Osteocyte (in vitro differentiated cells): ENCODE data around the gene FBXO46. TPM values are rescaled to one million over a fixed set of nuclear protein-coding genes. Genes with fewer than 3 reads are reported as not detected.

Experiments
- DNase-seq: peaks from one replicate; pipeline ENCODE4 v3.0.0; 2021; ENCODE audit warnings: mixed read lengths; ENCODE audit not compliant: unreplicated experiment; ENCODE audit errors: extremely low spot score
- H3K27ac Mint-ChIP-seq: one replicate; pipeline ENCODE4 v1.8.0; 2021; ENCODE audit warnings: mild to moderate bottlenecking, mixed read lengths; ENCODE audit not compliant: unreplicated experiment
- H3K27me3 Mint-ChIP-seq: one replicate; pipeline ENCODE4 v1.8.0; 2021; ENCODE audit warnings: mixed read lengths; ENCODE audit not compliant: unreplicated experiment
- H3K36me3 Mint-ChIP-seq: one replicate; pipeline ENCODE4 v1.8.0; 2021; ENCODE audit warnings: mixed read lengths; ENCODE audit not compliant: unreplicated experiment
- H3K4me1 Mint-ChIP-seq: one replicate; pipeline ENCODE4 v1.8.0; 2021; ENCODE audit warnings: mixed read lengths; ENCODE audit not compliant: unreplicated experiment
- H3K4me3 Mint-ChIP-seq: one replicate; pipeline ENCODE4 v1.8.0; 2021; ENCODE audit warnings: mild to moderate bottlenecking, moderate library complexity, mixed read lengths; ENCODE audit not compliant: unreplicated experiment
- H3K9me3 Mint-ChIP-seq: one replicate; pipeline ENCODE4 v1.8.0; 2021; ENCODE audit warnings: mixed read lengths; ENCODE audit not compliant: unreplicated experiment
- CTCF ChIP-seq: fragments of 200-600 bp; sonication (generic); IDR thresholded peaks from 2 replicates; pipeline ENCODE4 v1.5.0; 2021; ENCODE audit warnings: antibody characterized with exemption, mild to moderate bottlenecking, moderate library complexity
- long read RNA-seq: library from polyadenylated mRNA; unstranded; transcript quantifications from one replicate; pipeline ENCODE4 v2.0.0, GENCODE V29; 2021
- total RNA-seq: library from RNA; stranded (reverse); gene quantifications from 2 replicates; pipeline ENCODE4 v1.2.1, GENCODE V29; 2021

The FBXO46 gene, protein sequence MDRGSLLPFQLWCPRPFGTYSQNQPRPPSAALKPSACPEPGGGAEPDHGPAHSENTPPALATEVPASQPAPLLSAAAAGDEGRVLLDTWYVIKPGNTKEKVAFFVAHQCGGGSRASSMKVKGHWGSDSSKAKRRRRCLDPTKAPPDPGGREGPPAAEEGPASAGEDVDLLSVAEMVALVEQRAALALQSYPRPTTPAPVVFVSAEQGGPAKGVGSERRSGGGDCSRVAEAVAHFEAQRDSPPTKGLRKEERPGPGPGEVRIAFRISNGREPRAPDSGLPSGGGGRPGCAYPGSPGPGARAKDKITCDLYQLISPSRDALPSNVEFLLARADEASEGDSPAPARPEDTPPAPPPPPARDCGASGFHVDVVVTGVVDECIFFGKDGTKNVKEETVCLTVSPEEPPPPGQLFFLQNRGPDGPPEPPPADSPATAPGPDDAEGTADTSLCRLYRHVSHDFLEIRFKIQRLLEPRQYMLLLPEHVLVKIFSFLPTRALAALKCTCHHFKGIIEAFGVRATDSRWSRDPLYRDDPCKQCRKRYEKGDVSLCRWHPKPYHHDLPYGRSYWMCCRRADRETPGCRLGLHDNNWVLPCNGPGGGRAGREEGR
- total RNA-seq = 16.0 and 18.3 TPM in 2 replicates
- long read RNA-seq = 0 reads

DNA sequence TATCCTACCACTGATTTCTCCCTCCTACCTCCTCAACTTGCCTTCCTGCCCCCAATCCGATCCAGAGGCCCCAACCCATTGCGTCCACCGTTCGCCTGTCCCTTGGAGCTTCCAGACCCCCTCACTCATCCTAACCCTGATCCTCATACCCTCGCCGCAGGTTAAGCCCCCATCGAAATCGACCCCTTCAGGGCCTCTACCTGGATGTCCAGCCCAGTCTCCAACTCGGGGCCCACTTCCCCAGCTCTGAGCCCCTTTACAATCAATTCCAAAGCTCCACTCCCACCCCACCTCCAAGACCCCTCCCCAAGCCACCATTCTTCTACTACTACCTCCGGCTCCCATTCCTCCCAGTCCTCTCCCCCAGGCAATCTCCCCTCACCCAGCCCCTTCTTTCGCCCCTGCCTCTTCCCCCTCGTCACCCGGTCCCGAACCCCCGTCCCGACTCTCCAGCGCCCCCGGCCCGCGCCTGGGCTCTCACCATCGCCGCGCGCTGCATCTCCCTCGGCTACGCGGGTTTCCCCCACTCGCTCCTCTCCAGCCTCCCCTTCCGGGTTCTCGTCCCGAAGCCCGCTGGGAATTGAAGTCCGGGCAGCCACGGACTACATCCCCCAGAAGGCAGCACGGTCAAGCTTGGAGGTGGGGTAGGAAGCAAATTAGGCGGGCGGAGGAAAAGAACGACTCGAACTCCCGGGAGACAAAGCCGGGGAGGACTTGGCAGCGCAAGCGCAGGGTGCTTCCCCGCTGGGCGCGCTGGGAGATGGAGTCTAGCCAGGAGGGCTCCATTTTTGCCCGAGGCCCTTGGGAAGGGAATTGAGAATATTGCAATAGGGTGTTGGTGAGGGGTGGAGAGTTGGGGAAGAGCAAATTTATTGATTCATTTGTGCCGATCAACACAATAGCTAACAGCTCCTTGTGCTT, at the start of gene FBXO46:
TSS of gene FBXO46 (minus strand) at position 529 of the 921 bp plus-strand sequence. CDS start 17,401 bp downstream, outside the sequence.
- H3K27ac Mint-ChIP-seq = peak within 1 kb of the TSS; percentile 78

GRCh38 chr19:45780146-45780447, 49.4 kb upstream of the FBXO46 start:
- Mint-ChIP-seq H3K36me3 (peaks cover 22% of the 10 kb centered on the region), H3K4me1 (peaks cover 35% of the 10 kb centered on the region), H3K27me3 (no peaks in the 10 kb centered on the region), H3K9me3 (no peaks in the 10 kb centered on the region), H3K27ac (no peak overlapping the region), H3K4me3 (no peak overlapping the region)
- no peak for TF ChIP-seq CTCF
- no peak for DNase-seq

More for the DNA sequence above, at the start of gene FBXO46:
- DNase-seq = peak; percentile 99
- H3K4me3 Mint-ChIP-seq = peak within 1 kb of the TSS; percentile 90
- no peaks in the 10 kb centered on the region for H3K9me3 Mint-ChIP-seq
- TF ChIP-seq CTCF = no peak
- H3K27me3 Mint-ChIP-seq = no peaks in the 10 kb centered on the region
- H3K4me1 Mint-ChIP-seq = peaks cover 16% of the 10 kb centered on the region
- H3K36me3 Mint-ChIP-seq = no peaks in the 10 kb centered on the region

DNA sequence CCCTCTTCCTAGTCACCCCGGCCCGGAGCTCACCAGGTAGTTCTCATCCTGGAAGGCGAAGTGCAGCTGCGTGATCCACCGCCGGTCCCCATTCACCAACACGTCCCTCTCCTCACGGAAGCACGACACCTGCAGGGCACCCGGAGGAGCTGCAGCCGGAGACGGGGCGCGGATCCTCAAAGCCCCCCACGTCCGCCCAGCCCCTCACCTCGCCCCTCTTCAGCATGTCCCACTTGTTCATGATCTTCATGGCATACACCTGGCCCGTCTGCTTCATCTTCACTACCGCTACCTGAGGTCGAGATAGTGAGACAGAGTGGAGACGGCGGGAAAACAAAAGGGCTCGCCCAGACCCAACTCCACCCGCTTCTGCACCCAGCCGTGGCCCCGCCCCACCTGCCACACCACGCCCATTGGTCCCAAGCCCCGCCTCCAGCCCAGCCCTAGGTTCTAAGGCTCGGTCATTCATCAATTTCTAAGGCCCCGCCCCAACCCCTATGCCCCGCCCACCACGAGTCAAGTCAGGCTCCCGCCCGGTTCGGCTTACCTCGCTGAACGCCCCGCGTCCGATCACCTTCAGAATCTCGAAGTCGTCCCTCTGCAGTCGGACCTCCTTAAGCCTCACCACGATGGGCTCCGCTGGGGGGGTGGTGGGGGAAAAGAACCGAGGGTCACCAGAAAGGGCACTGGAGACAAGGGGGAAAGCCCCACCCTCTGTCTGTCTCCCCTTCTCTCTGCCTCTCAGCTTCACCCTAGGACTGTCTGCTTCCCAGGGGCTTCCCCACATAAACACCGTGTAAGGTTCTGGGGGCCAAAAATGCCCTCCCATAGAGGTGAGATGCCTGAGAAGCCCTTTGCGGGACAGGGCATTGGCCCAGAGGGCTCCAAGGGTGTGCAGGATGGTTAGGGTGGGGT, 48.8 kb upstream of the FBXO46 start:
- Mint-ChIP-seq H3K4me3 (no peak overlapping the region), H3K27ac (peak overlapping the region; percentile 31), H3K27me3 (no peaks in the 10 kb centered on the region), H3K9me3 (no peaks in the 10 kb centered on the region), H3K4me1 (peaks cover 32% of the 10 kb centered on the region), H3K36me3 (peaks cover 27% of the 10 kb centered on the region)
- TF ChIP-seq CTCF = peak; percentile 30
- DNase-seq = no peak

- peaks cover 19% of the 10 kb centered on the region for H3K4me1 Mint-ChIP-seq
- no peak overlapping the region for H3K27ac Mint-ChIP-seq
- H3K9me3 Mint-ChIP-seq = no peaks in the 10 kb centered on the region
- H3K4me3 Mint-ChIP-seq = no peak overlapping the region
- no peaks in the 10 kb centered on the region for H3K27me3 Mint-ChIP-seq
- TF ChIP-seq CTCF = no peak
- peaks cover 32% of the 10 kb centered on the region for H3K36me3 Mint-ChIP-seq
- DNase-seq = no peak
These were observed 47.4 kb upstream of the FBXO46 start for GRCh38 chr19:45778010-45778661.
